HFFc6 (cell line): ENCODE measurements around the gene ORM2. TPM values are rescaled to one million over a fixed set of nuclear protein-coding genes. Genes with fewer than 3 reads are reported as not detected.

Experiments
- DNase-seq: peaks from one replicate; pipeline ENCODE4 v3.0.0-alpha.2; 2018
- H3K27ac Mint-ChIP-seq: 2 replicates; pipeline ENCODE4 v1.8.0; 2020; ENCODE audit warnings: mild to moderate bottlenecking, mixed read lengths
- H3K27me3 Mint-ChIP-seq: 2 replicates; pipeline ENCODE4 v1.8.0; 2021; ENCODE audit warnings: mild to moderate bottlenecking, moderate library complexity, mixed read lengths; ENCODE audit not compliant: insufficient read depth
- H3K36me3 Mint-ChIP-seq: 2 replicates; pipeline ENCODE4 v1.8.0; 2021; ENCODE audit warnings: low read depth, mixed read lengths
- H3K4me1 Mint-ChIP-seq: 2 replicates; pipeline ENCODE4 v1.8.0; 2020; ENCODE audit warnings: low read depth, mixed read lengths
- H3K4me3 Mint-ChIP-seq: 2 replicates; pipeline ENCODE4 v1.8.0; 2020; ENCODE audit warnings: mild to moderate bottlenecking, moderate library complexity, mixed read lengths
- H3K9me3 Mint-ChIP-seq: 2 replicates; pipeline ENCODE4 v1.8.0; 2020; ENCODE audit warnings: mild to moderate bottlenecking, mixed read lengths
- CTCF ChIP-seq: fragments of 200-600 bp; sonication (generic); IDR thresholded peaks from 2 replicates; pipeline ENCODE4 v1.5.0; 2021; ENCODE audit warnings: antibody characterized with exemption, mild to moderate bottlenecking
- total RNA-seq, 6 experiments: library from RNA; stranded (reverse); fragmentation: NEBNext Ultra II Directional; extraction: Animal tissue kit (Norgen Biotek cat#: 25700); gene quantifications; 2 replicates in 1 of 6; 3 replicates in 5 of 6; pipeline ENCODE4 v1.2.3, GENCODE V29; 2021

ORM2 gene
- total RNA-seq, 6 experiments from 2014 or later, result not detected

- DNase-seq, result peak; percentile 99
- peak overlapping the region; percentile 39 for H3K4me3 Mint-ChIP-seq
- H3K36me3 Mint-ChIP-seq, result peaks cover 19% of the 10 kb centered on the region; the same call in 1 of the 2 replicates
- no peak for TF ChIP-seq CTCF
- no peaks in the 10 kb centered on the region for H3K9me3 Mint-ChIP-seq
- peaks cover 32% of the 10 kb centered on the region for H3K4me1 Mint-ChIP-seq
- peak overlapping the region; percentile 89 for H3K27ac Mint-ChIP-seq
- no peaks in the 10 kb centered on the region; the same call in 1 of the 2 replicates for H3K27me3 Mint-ChIP-seq
These were observed 19.3 kb downstream of the ORM2 start for GRCh38 chr9:114348906-114349482.

GRCh38 chr9:114349713-114350480 is 20.2 kb downstream of the ORM2 start:
- Mint-ChIP-seq H3K9me3 (no peaks in the 10 kb centered on the region), H3K27ac (peak overlapping the region; percentile 89), H3K36me3 (peaks cover 11% of the 10 kb centered on the region; the same call in 1 of the 2 replicates), H3K4me3 (peak overlapping the region; percentile 2; the same call in 1 of the 2 replicates), H3K27me3 (no peaks in the 10 kb centered on the region; the same call in 1 of the 2 replicates), H3K4me1 (peaks cover 25% of the 10 kb centered on the region)
- no peak for DNase-seq
- TF ChIP-seq CTCF, result no peak

GRCh38 chr9:114350636-114351401 is 21.1 kb downstream of the ORM2 start:
- Mint-ChIP-seq H3K27me3 (no peaks in the 10 kb centered on the region; the same call in 1 of the 2 replicates), H3K36me3 (peaks cover 5% of the 10 kb centered on the region; the same call in 1 of the 2 replicates), H3K9me3 (no peaks in the 10 kb centered on the region), H3K27ac (no peak overlapping the region), H3K4me1 (peaks cover 25% of the 10 kb centered on the region), H3K4me3 (no peak overlapping the region)
- no peak for TF ChIP-seq CTCF
- no peak for DNase-seq

GRCh38 chr9:114351932-114352331 is 22.3 kb downstream of the ORM2 start:
- H3K9me3 Mint-ChIP-seq, result no peaks in the 10 kb centered on the region
- no peak for TF ChIP-seq CTCF
- no peak overlapping the region for H3K27ac Mint-ChIP-seq
- H3K4me1 Mint-ChIP-seq, result peaks cover 25% of the 10 kb centered on the region
- H3K36me3 Mint-ChIP-seq, result peaks cover 5% of the 10 kb centered on the region; the same call in 1 of the 2 replicates
- no peak overlapping the region for H3K4me3 Mint-ChIP-seq
- H3K27me3 Mint-ChIP-seq, result no peaks in the 10 kb centered on the region; the same call in 1 of the 2 replicates
- no peak for DNase-seq

GRCh38 chr9:114355821-114356220 is 26.2 kb downstream of the ORM2 start:
- Mint-ChIP-seq H3K27me3 (peaks cover 3% of the 10 kb centered on the region), H3K4me3 (no peak overlapping the region), H3K36me3 (peaks cover 25% of the 10 kb centered on the region), H3K4me1 (no peaks in the 10 kb centered on the region), H3K9me3 (no peaks in the 10 kb centered on the region), H3K27ac (no peak overlapping the region)
- no peak for TF ChIP-seq CTCF
- DNase-seq, result no peak
